Skeletal muscle tissue (tissue), 4 donors: ENCODE data around the gene CDC42EP3. TPM values are rescaled to one million over a fixed set of nuclear protein-coding genes. Genes with fewer than 3 reads are reported as not detected.

Source experiments
- H3K27ac ChIP-seq: one replicate; pipeline ENCODE4 v1.7.0; 2013; ENCODE audit warnings: mild to moderate bottlenecking, low read depth, low read length, inconsistent platforms
- H3K27me3 ChIP-seq, 3 donors: one replicate each; pipeline ENCODE4 v1.7.0; 2013; ENCODE audit warnings: low read length in 3 of 3; ENCODE audit not compliant: control insufficient read depth in 3 of 3, insufficient read depth in 3 of 3
- H3K36me3 ChIP-seq, 3 donors: one replicate each; pipeline ENCODE4 v1.7.0; 2013; ENCODE audit warnings: low read length in 3 of 3; ENCODE audit not compliant: control insufficient read depth in 3 of 3, insufficient read depth in 3 of 3
- H3K4me1 ChIP-seq, 3 donors: one replicate each; pipeline ENCODE4 v1.7.0; 2013; ENCODE audit warnings: low read length in 3 of 3, mild to moderate bottlenecking in 3 of 3; ENCODE audit not compliant: control insufficient read depth in 3 of 3, insufficient read depth in 3 of 3
- H3K4me3 ChIP-seq, 3 donors: one replicate each; pipeline ENCODE4 v1.7.0; 2013; ENCODE audit warnings: low read length in 3 of 3
- H3K9ac ChIP-seq, 3 donors: one replicate each; pipeline ENCODE4 v1.7.0; 2013; ENCODE audit warnings: low read length in 3 of 3, mild to moderate bottlenecking in 3 of 3, moderate library complexity in 2 of 3, low read depth in 1 of 3
- H3K9me3 ChIP-seq, 3 donors: one replicate each; pipeline ENCODE4 v1.7.0; 2013; ENCODE audit warnings: low read length in 3 of 3; ENCODE audit not compliant: control insufficient read depth in 3 of 3
- total RNA-seq: library from RNA; depleted of rRNA; stranded (reverse); fragments of >200 nt; gene quantifications from one replicate; pipeline ENCODE4 v1.2.3, GENCODE V29; 2014
- donor health status: Osteomylitis.

Gene CDC42EP3
- total RNA-seq = 3.7 TPM

GRCh38 chr2:37671009-37671815, at the start of gene CDC42EP3:
TSS of gene CDC42EP3 (minus strand) at chr2:37671642. CDS start at chr2:37646587, 25,055 bp downstream.
- Histone ChIP-seq H3K27ac (peak within 1 kb of the TSS; percentile 95), H3K4me1 (peaks cover 37 to 44% (median 37%) of the 10 kb centered on the region in 3 donors), H3K4me3 (peak within 1 kb of the TSS; percentile 92 to 93 (median 92)), H3K27me3 (no peaks in the 10 kb centered on the region), H3K9me3 (no peaks in the 10 kb centered on the region), H3K36me3 (peaks cover 0 to 6% (median 2%) of the 10 kb centered on the region in 3 donors), H3K9ac (peak within 1 kb of the TSS; percentile 84 to 94 (median 93))

- peaks cover 0 to 3% (median 0%) of the 10 kb centered on the region in 3 donors for H3K4me1 ChIP-seq
- H3K27ac ChIP-seq = no peak overlapping the region
- H3K9ac ChIP-seq = no peak overlapping the region
- H3K9me3 ChIP-seq = no peaks in the 10 kb centered on the region
- no peak overlapping the region for H3K4me3 ChIP-seq
- H3K36me3 ChIP-seq = no peaks in the 10 kb centered on the region
- H3K27me3 ChIP-seq = no peaks in the 10 kb centered on the region
These were observed 49.7 kb upstream of the CDC42EP3 start for GRCh38 chr2:37721201-37721560.

GRCh38 chr2:37720533-37721200, 49.2 kb upstream of the CDC42EP3 start:
- no peak overlapping the region for H3K27ac ChIP-seq
- H3K9me3 ChIP-seq = no peaks in the 10 kb centered on the region
- no peak overlapping the region for H3K4me3 ChIP-seq
- peaks cover 0 to 3% (median 0%) of the 10 kb centered on the region in 3 donors for H3K4me1 ChIP-seq
- no peaks in the 10 kb centered on the region for H3K27me3 ChIP-seq
- H3K9ac ChIP-seq = no peak overlapping the region
- no peaks in the 10 kb centered on the region for H3K36me3 ChIP-seq

- H3K4me3 ChIP-seq = no peak overlapping the region
- no peak overlapping the region for H3K9ac ChIP-seq
- H3K36me3 ChIP-seq = no peaks in the 10 kb centered on the region
- no peak overlapping the region for H3K27ac ChIP-seq
- H3K27me3 ChIP-seq = no peaks in the 10 kb centered on the region
- H3K9me3 ChIP-seq = peaks cover 0 to 3% (median 0%) of the 10 kb centered on the region in 3 donors
- peaks cover 0 to 3% (median 0%) of the 10 kb centered on the region in 3 donors for H3K4me1 ChIP-seq
These were observed 47.2 kb upstream of the CDC42EP3 start for GRCh38 chr2:37718515-37719161.

GRCh38 chr2:37713258-37713700, 41.8 kb upstream of the CDC42EP3 start:
- no peak overlapping the region for H3K27ac ChIP-seq
- no peak overlapping the region for H3K4me3 ChIP-seq
- H3K9me3 ChIP-seq = peaks cover 0 to 3% (median 0%) of the 10 kb centered on the region in 3 donors
- H3K9ac ChIP-seq = no peak overlapping the region
- no peaks in the 10 kb centered on the region for H3K27me3 ChIP-seq
- no peaks in the 10 kb centered on the region for H3K4me1 ChIP-seq
- H3K36me3 ChIP-seq = no peaks in the 10 kb centered on the region

GRCh38 chr2:37711831-37712230, 40.4 kb upstream of the CDC42EP3 start:
- Histone ChIP-seq H3K27me3 (no peaks in the 10 kb centered on the region), H3K9ac (no peak overlapping the region), H3K4me3 (no peak overlapping the region), H3K4me1 (no peaks in the 10 kb centered on the region), H3K36me3 (no peaks in the 10 kb centered on the region), H3K9me3 (peaks cover 0 to 3% (median 0%) of the 10 kb centered on the region in 3 donors), H3K27ac (no peak overlapping the region)

GRCh38 chr2:37711308-37711731, 39.9 kb upstream of the CDC42EP3 start:
- no peaks in the 10 kb centered on the region for H3K36me3 ChIP-seq
- no peaks in the 10 kb centered on the region for H3K27me3 ChIP-seq
- H3K4me1 ChIP-seq = no peaks in the 10 kb centered on the region
- H3K9ac ChIP-seq = no peak overlapping the region
- H3K9me3 ChIP-seq = peaks cover 0 to 3% (median 0%) of the 10 kb centered on the region in 3 donors
- no peak overlapping the region for H3K4me3 ChIP-seq
- H3K27ac ChIP-seq = no peak overlapping the region

DNA sequence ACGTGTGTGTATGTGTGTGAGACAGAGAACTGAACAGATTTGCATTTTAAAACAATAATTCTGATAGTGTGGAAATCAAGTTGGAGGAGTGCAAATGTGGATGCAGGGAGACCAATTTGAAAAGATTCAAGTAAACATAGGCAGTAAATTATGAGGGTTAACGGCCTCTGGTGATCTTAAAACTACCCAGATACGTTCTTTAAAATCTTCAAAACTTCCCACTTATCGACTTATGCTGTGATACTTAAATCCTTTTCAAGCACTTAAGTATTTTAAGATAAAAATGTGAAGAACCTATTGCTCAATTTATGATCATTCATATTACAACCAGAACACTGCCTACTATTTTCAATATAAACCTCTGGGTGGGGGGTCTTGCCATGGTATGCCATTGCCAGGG, 37.7 kb upstream of the CDC42EP3 start:
- Histone ChIP-seq H3K9ac (no peak overlapping the region), H3K27ac (no peak overlapping the region), H3K36me3 (no peaks in the 10 kb centered on the region), H3K4me3 (no peak overlapping the region), H3K9me3 (no peaks in the 10 kb centered on the region), H3K27me3 (no peaks in the 10 kb centered on the region), H3K4me1 (no peaks in the 10 kb centered on the region)

DNA sequence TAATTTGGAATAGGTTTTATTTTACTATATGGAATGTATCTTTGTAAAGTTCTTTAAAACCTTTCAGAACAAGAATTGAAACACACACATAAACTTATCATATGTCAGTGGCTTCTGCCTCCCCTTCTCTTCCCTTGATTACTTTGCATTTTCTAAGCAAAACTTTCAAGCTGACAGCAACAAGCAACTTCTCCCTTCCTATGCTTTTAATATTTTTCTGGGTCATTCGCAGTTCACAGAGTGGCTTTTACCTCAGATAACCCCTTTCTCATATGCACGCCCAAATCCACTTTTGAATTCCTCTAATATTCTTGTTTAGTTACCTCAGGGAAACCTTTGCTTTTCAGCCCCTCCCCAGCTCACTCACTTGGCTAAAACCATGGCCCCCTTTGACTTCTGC, 36.7 kb upstream of the CDC42EP3 start:
- no peak overlapping the region for H3K27ac ChIP-seq
- H3K4me1 ChIP-seq = no peaks in the 10 kb centered on the region
- no peak overlapping the region for H3K9ac ChIP-seq
- no peak overlapping the region for H3K4me3 ChIP-seq
- H3K9me3 ChIP-seq = no peaks in the 10 kb centered on the region
- no peaks in the 10 kb centered on the region for H3K36me3 ChIP-seq
- no peaks in the 10 kb centered on the region for H3K27me3 ChIP-seq

DNA sequence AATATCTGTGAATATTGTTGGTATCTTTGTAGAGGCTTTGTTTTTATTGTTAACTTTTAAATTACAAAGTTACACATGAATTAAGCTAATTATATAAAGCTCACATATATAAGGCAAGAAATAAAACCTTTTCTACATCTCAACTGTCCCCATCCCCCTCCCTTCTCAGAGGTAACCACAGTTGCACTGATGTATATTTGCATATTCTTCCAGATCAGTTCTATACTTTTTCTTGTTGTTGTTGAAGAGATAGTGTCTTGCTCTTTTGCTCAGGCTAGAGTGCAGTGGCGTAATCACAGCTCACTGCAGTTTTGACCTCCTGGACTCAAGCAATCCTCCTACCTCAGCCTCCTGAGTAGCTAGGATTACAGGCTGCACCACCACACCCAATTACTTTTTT, 36.0 kb upstream of the CDC42EP3 start:
- no peaks in the 10 kb centered on the region for H3K4me1 ChIP-seq
- no peaks in the 10 kb centered on the region for H3K9me3 ChIP-seq
- no peak overlapping the region for H3K9ac ChIP-seq
- no peak overlapping the region for H3K27ac ChIP-seq
- H3K36me3 ChIP-seq = no peaks in the 10 kb centered on the region
- H3K27me3 ChIP-seq = no peaks in the 10 kb centered on the region
- no peak overlapping the region for H3K4me3 ChIP-seq
